ENCODE measurements around the gene PPM1B.

DNA sequence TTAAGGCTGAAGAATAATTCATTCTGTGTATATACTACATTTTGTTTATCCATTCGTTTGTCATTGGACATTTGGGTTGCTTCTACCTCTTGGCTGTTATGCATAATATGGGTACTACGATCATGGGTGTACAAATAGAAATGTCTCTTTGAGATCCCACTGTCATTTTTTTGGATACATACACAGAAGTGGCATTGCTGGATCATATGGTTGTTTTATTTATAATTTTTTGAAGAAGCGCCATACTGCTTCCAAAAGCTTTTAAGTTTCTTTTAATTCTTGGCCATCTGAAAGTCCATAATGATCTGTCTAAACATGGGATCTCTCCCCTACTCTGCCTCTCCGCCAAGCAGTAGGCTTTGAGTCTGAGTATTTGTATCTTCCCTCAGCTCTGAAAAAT is 18.6 kb downstream of the PPM1B start:
- no peak for TF ChIP-seq CTCF (IDR thresholded peaks at IDR 0.05)
- no peak for TF ChIP-seq POLR2A (IDR thresholded peaks at IDR 0.05)
- no peak for TF ChIP-seq POLR2AphosphoS5 (IDR thresholded peaks at IDR 0.05)
- TF ChIP-seq EP300 (IDR thresholded peaks at IDR 0.05), result no peak

All from stomach (tissue), 4 donors.